GM18511 (cell line): Measurements from ENCODE around the gene FEM1B.

ENCODE experiments used
- ATAC-seq: cut with Tn5 transposase; IDR thresholded peaks from one replicate; pipeline ENCODE4 v1.9.1; 2021; ENCODE audit warnings: mild to moderate bottlenecking, moderate library complexity; ENCODE audit not compliant: unreplicated experiment

FEM1B gene

GRCh38 chr15:68319997-68320396 is 42.5 kb downstream of the FEM1B start:
- ATAC-seq: no peak

GRCh38 chr15:68321229-68321628 is 43.7 kb downstream of the FEM1B start:
- ATAC-seq: no peak

DNA sequence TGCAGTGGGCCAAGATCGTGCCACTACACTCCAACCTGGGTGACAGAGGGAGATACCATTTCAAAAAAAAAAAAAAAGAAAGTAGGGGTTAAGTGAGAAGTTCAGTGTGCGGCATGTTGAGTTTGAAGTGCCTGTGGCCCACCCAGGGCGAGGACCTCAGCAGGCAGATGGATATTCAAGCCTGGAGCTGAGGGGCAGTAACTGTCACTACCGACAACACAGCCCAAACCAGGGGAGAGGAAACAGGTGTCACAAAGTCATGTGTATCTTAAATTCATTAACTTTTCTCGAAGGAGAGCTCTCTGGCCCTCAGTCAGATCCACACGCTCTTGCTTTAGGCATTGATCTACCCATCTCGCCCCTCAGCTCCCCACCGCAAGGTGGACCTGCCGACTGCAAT is 45.3 kb downstream of the FEM1B start:
- ATAC-seq: no peak

- ATAC-seq: no peak
Observed at GRCh38 chr15:68325726-68326125, 48.2 kb downstream of the FEM1B start.

DNA sequence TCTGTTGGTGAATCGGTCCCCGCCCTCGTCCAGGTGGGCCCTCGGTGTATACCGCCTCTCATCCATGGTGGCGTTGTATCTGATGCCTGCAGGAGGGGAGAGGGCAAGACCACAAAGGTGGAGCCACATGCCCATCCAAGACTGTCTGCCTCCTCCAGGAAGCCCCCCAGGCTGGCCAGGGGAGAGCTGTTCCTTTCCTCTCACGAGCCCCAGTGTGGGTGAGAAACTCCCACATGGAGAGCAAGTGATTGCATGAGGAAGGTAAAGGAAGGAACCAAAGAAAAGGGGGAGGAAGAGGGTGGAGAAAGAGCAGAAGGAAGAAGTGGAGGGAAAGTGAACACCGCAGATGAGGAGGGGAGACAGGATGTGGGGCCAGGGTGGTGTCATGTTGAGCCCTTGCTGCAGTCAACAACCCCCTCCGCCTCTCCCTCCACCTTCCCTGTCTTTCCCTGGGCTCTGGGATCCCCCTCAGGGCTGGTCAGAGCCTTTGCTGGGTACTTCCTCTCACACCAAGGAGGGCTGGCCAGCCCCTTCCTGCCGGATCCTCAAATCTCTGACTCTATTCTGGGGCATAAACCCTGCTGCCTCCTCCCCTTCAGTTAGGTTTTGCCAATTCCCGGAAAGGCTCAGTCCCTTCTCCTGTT is 49.3 kb downstream of the FEM1B start:
- no peak for ATAC-seq

DNA sequence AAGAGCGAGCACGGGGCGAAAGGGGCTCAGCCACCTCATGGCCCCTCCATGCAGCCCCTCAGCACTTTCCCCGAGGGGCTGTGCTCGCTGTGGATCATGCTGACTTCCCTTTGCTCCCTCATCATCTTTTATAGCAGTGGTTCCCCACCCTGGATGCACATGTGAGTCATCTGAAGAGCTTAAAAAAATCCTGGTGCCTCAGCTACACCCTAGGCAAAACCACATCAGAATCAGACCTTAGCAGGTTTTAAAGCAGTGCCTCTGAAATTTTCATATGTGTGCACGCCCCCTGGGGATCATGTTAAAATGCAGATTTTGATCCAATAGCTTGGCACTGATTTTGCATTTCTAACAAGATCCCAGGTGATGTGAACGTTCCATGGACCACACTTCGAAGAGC is 50.9 kb downstream of the FEM1B start:
- ATAC-seq: no peak

DNA sequence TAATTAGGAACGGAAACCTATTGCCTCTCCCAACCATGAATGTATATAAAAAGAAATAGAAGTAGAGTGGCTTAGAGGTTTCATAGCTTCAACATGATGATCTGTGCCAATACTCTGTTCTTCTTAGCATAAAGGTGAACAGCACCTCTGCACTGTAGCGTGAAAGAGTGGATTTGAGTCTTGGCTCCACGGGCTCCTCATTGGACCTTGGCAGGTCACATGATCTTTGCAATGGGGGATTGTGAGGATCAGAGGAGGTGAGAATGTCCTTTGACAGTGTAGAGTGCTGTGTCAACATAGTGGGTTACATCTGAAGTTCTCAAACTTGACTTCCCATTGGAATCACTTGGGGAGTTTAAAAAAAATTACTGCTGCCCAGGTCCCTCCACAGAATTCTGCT is 51.4 kb downstream of the FEM1B start:
- no peak for ATAC-seq

DNA sequence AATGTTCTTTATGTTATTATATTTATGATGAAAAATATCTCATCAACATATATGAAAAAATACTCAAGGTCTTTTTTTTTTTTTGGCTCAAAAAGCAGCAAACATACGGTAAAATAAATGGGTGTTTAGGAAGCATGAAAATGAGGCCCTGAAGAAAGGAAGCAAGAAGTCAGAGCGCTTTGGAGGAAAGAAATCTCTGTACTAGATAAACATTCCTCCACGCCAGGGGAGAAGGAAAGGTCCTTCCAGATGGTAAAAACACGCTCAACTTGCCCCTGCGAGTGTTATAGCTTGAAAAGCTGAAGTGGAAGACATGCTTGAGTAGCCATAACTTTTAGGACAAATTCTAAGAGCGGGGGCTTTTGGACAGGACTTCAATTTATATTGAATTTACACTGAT is 52.9 kb downstream of the FEM1B start:
- no peak for ATAC-seq

DNA sequence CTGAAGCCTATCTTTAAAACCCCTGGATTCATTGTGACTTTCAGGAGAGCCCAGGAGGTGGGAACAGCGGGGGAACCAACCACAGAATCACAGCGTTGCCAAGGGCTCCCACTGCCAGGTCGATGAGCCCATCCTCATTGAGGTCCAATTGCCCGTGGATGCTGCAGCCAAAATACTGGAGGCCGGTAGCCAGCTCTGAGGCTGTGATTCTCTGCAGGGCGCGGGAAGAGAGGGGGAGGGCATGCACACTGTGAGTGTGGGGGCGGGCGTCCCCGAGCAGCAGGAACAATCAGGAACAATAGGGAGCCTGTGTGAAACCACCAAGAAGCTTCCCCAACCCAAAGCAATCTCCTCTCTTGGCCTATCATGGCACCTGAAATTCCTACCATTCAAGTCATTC is 53.4 kb downstream of the FEM1B start:
- ATAC-seq: no peak

DNA sequence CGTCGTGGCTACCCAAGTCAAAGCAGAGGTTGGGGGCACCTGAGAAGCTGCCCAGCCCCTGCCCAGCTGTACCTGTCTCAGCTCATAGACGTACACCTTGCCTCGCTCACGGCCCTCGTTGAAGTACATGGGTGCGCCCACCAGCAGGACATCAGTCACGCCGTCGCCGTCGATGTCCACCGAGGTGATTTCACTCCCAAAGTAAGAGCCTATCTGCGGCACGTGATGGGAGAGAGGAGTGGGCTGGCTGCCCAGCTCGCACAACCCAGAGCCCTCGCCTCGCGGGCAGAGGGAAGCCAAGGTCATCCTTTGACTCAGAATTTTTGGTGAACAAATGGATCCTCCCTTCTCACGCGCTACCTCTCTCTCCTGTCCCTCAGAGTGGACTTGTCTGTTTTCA is 54.7 kb downstream of the FEM1B start:
- no peak for ATAC-seq

GRCh38 chr15:68333775-68334470 is 56.4 kb downstream of the FEM1B start:
- no peak for ATAC-seq

DNA sequence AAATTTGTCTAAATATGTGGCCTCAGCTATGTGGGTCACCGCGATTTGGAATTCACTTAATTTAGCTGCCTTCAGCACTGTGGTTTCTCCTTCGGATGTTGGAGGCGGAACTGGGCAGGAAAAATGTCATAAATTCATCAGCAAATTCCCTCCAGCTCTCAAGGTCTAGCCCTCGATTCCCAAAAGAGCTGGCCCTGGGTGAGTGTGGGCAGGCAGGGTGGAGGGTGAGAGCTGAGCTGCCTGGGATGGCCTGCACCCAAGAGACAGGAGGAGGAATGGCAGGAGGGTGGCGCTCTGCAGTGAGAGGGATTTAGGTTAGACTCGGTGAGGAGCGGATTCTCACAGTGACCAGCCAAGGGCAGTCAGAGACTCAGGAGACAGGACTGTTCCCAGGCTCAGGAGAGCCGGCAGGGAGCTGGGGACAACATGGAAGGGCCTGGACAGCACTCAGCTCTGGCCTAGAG is 57.1 kb downstream of the FEM1B start:
- ATAC-seq: no peak

GRCh38 chr15:68335251-68335650 is 57.7 kb downstream of the FEM1B start:
- no peak for ATAC-seq

- no peak for ATAC-seq
Observed at GRCh38 chr15:68335655-68336054, 58.1 kb downstream of the FEM1B start.

GRCh38 chr15:68336516-68336915 is 59.0 kb downstream of the FEM1B start:
- no peak for ATAC-seq

DNA sequence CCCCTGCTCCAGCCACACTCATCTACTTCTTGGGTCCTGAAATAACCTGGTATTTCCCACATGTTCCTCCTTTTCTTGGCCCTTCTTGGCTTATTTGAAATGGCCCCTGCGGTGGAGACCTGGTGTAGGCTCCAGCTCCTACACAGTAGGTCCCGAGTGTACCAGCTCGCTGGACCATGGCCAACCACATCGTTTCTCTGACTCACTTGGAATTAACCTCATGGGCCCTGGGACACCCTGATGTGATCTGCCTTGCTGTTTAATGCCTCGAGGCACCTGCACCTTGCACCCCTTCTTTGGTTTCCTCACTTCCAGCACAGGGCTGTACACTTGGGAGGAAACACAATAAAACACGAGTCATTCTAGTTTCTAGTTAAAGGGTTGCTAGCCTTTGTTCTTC is 60.3 kb downstream of the FEM1B start:
- no peak for ATAC-seq

GRCh38 chr15:68339481-68339880 is 61.9 kb downstream of the FEM1B start:
- ATAC-seq: no peak

- no peak for ATAC-seq
Observed at GRCh38 chr15:68340726-68341671, 63.5 kb downstream of the FEM1B start.

DNA sequence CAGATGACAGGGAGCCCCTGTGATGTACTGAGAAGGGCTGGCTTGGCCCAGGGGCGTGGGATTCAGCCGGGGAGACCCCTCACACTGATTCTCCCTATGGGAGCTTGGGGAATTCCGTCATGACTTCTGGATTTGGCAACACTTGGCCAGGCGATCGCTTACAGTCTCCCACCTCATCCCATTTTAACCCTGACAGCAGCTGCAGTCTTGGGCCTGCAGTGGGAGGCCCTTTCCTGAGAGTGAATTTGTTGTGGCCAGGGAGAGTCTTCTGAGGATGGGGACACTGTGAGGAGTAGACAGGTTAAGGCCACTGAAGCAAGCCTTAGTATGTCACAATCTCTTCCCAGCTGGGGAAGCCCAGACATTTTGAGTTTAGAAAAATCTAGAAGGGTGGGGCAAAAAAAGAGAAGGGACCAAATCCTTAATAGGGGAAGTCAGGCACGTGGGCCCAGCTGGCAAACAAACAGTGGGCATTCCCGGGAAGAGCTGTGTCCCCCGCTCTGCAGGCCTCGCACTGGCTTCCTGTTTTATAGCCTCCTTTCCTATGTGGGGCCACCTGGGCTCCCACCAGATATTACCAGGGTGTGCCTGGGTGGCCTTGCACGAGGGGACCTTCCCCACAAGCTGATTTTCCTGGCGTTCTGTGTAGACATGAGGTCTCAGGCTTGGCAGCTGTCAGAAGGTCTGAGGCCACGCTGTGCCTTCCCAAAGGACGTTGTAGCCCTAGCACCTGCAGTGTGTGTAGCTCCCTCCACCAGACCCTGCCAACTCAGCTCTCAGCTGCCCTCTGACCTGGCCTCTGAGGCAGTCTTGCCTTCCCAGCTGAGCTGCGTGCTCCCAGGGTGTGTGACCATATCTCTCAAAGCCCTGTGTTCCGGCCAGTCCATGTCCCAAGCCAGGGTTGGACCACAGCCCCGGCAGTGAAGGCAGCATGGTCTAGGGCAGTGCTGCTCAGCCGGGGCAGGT is 64.5 kb downstream of the FEM1B start:
- no peak for ATAC-seq

DNA sequence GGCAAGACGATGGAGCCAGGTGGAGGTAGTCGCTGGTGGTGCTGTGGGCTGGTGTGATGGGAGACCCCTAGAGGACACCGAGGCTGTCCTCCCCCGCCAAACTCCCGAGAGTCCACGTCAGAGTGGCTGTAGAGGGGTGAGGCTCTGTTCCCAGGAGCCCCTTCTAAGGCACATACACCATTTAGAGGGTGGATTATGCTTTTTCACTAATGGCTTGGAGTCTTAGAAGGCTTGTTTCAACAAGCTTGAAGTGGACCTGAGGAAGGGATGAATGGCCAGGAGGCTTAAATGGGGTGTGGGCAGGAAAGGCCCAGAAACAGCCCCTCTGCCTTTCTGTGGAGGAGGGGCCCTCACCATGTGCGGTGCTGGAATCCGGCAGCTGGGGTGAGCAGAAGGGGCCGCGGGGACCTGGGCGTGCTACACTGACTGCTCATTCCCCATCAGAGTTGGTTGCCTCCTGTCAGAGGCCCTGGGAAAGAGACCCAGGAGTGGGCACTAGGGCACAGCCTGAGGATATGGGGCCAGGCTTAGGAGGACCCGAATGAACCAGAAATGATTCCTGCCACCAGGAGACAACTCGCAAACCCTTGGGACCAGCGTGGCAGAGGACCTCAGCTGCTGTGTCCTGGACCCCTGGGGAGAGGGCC is 66.2 kb downstream of the FEM1B start:
- no peak for ATAC-seq
